Endothelial cell of umbilical vein (primary cell): ENCODE data around the gene HDAC9. TPM values are rescaled to one million over a fixed set of nuclear protein-coding genes. Genes with fewer than 3 reads are reported as not detected.

Experiments
- BruUV-seq: library from RNA; stranded (reverse); fragments of 400-500 nt; replicated peaks from 2 replicates; lab custom pipeline; 2021; lab: Mats Ljungman, UMichigan
- CTCF ChIA-PET: fragments of 300-600, 350-600 bp; sonication (Branson Sonifier 250); formaldehyde crosslinking; loops from one replicate; lab custom pipeline; 2021; ENCODE audit warnings: antibody characterized with exemption, inconsistent platforms; lab: Charles Lee
- POLR2A ChIA-PET: fragments of 300-600, 350-600 bp; sonication (Branson Sonifier 250); formaldehyde crosslinking; loops from one replicate; lab custom pipeline; 2021; ENCODE audit warnings: antibody characterized with exemption, inconsistent platforms; lab: Charles Lee
- DNase-seq: peaks from one replicate; pipeline ENCODE4 v3.0.0-alpha.2; 2011; ENCODE audit warnings: low read depth, low spot score
- FAIRE-seq: peaks from 2 replicates; lab custom pipeline; 2011; peaks lifted over from hg19 to GRCh38; lab: Jason Lieb, UNC
- H2AFZ ChIP-seq: 2 replicates; pipeline ENCODE4 v1.6.0; 2012; ENCODE audit warnings: low read depth, low read length, control low read depth, inconsistent platforms
- H3K27ac ChIP-seq: 2 replicates; pipeline ENCODE4 v1.5.1; 2011; ENCODE audit warnings: low read depth, mild to moderate bottlenecking, control low read depth, low read length, moderate library complexity; ENCODE audit not compliant: insufficient read depth
- H3K27me3 ChIP-seq, 2 experiments: 2 replicates each; pipeline versions ENCODE4 v1.6.0 to v1.6.1; 2011; ENCODE audit warnings: low read length in 2 of 2, mixed read lengths in 1 of 2; ENCODE audit not compliant: control insufficient read depth in 2 of 2, insufficient read depth in 2 of 2
- H3K36me3 ChIP-seq, 2 experiments: 2 replicates in 1 of 2; 3 replicates in 1 of 2; pipeline ENCODE4 v1.5.1; 2011; ENCODE audit warnings: low read length in 2 of 2, mild to moderate bottlenecking in 1 of 2, moderate library complexity in 1 of 2; ENCODE audit not compliant: control insufficient read depth in 2 of 2, insufficient read depth in 2 of 2; ENCODE audit errors: extremely low read depth in 1 of 2
- H3K4me1 ChIP-seq: 3 replicates; pipeline ENCODE4 v1.5.1; 2011; ENCODE audit warnings: mild to moderate bottlenecking, low read length; ENCODE audit not compliant: control insufficient read depth, insufficient read depth; ENCODE audit errors: extremely low read depth
- H3K4me2 ChIP-seq: 2 replicates; pipeline ENCODE4 v1.6.1; 2011; ENCODE audit warnings: low read length, control low read depth, mixed read lengths; ENCODE audit not compliant: insufficient read depth
- H3K4me3 ChIP-seq, 3 experiments: fragments of 200-600 bp in 1 of 3; sonication (generic), shearing (Covaris generic) in 1 of 3; replicated peaks in 1 of 3; 2 replicates each; pipeline ENCODE4 v1.5.1; 2011 to 2016; ENCODE audit warnings: control low read depth in 3 of 3, low read length in 3 of 3, mild to moderate bottlenecking in 2 of 3, inconsistent platforms in 1 of 3, low read depth in 1 of 3, moderate library complexity in 1 of 3; ENCODE audit not compliant: insufficient read depth in 1 of 3
- H3K79me2 ChIP-seq: 2 replicates; pipeline ENCODE4 v1.6.0; 2012; ENCODE audit warnings: low read length, inconsistent platforms; ENCODE audit not compliant: control insufficient read depth, insufficient read depth
- H3K9ac ChIP-seq: replicated peaks from 2 replicates; pipeline ENCODE3; 2011; ENCODE audit warnings: low read length, control low read depth; ENCODE audit not compliant: insufficient read depth; ENCODE audit errors: extremely low read depth
- H3K9me1 ChIP-seq: replicated peaks from 3 replicates; pipeline ENCODE4 v1.6.0; 2011; ENCODE audit warnings: mild to moderate bottlenecking, low read length; ENCODE audit not compliant: control insufficient read depth, insufficient read depth; ENCODE audit errors: extremely low read depth
- H3K9me3 ChIP-seq: replicated peaks from 2 replicates; pipeline ENCODE4 v1.5.1; 2012; ENCODE audit warnings: low read length, inconsistent platforms; ENCODE audit not compliant: control insufficient read depth, insufficient read depth
- H4K20me1 ChIP-seq: replicated peaks from 2 replicates; pipeline ENCODE3; 2011; ENCODE audit warnings: mild to moderate bottlenecking, low read length; ENCODE audit not compliant: control insufficient read depth, insufficient read depth; ENCODE audit errors: extremely low read depth
- CTCF ChIP-seq, 2 donors: IDR thresholded peaks; 1 replicate in 1 of 2; 2 replicates in 1 of 2; pipeline ENCODE4 v1.5.1; 2011; ENCODE audit warnings: low read length in 2 of 2, mild to moderate bottlenecking in 2 of 2, moderate library complexity in 2 of 2, control low read depth in 1 of 2, inconsistent platforms in 1 of 2, low read depth in 1 of 2; ENCODE audit not compliant: insufficient read depth in 1 of 2; ENCODE audit errors: extremely low read depth in 1 of 2
- EZH2 ChIP-seq: IDR thresholded peaks from 2 replicates; pipeline ENCODE4 v1.6.1; 2012; ENCODE audit warnings: borderline replicate concordance, low read depth, mild to moderate bottlenecking, moderate library complexity, low read length, inconsistent platforms; ENCODE audit not compliant: severe bottlenecking
- FOS ChIP-seq: IDR thresholded peaks from 2 replicates; pipeline ENCODE4 v1.6.1; 2011; ENCODE audit warnings: mild to moderate bottlenecking, low read length, moderate library complexity, borderline replicate concordance; ENCODE audit not compliant: insufficient read depth
- GATA2 ChIP-seq: IDR thresholded peaks from 2 replicates; pipeline ENCODE4 v1.7.0; 2011; ENCODE audit warnings: low read depth, mild to moderate bottlenecking, moderate library complexity, mixed read lengths, low read length; ENCODE audit not compliant: insufficient read length, insufficient read depth
- JUN ChIP-seq: IDR thresholded peaks from 2 replicates; pipeline ENCODE4 v1.6.1; 2011; ENCODE audit warnings: borderline replicate concordance, low read depth; ENCODE audit not compliant: insufficient read length, insufficient read depth
- MAX ChIP-seq: IDR thresholded peaks from 2 replicates; pipeline ENCODE4 v1.6.1; 2011; ENCODE audit not compliant: insufficient read depth, insufficient read length
- MYC ChIP-seq: IDR thresholded peaks from one replicate; pipeline ENCODE4 v1.6.1; 2011; ENCODE audit warnings: mild to moderate bottlenecking, low read depth, low read length
- POLR2A ChIP-seq: IDR thresholded peaks from 2 replicates; pipeline ENCODE4 v1.6.1; 2012; ENCODE audit warnings: low read depth, mild to moderate bottlenecking, control low read depth, low read length
- POLR2AphosphoS5 ChIP-seq: IDR thresholded peaks from 2 replicates; pipeline ENCODE4 v1.6.1; 2012; ENCODE audit warnings: low read depth, mild to moderate bottlenecking, control low read depth, low read length, moderate library complexity; ENCODE audit not compliant: insufficient read depth
- dilution Hi-C: fragments of 300-500 bp; cut with MboI; formaldehyde crosslinking; loops from one replicate; pipeline ENCODE4 v1.15.0; 2019; ENCODE audit warnings: low sequenced_read_pairs; ENCODE audit not compliant: extremely low pct_ligation_motif_present
- intact Hi-C: fragments of 100-400 bp; cut with micrococcal nuclease; formaldehyde crosslinking; loops from one replicate; pipeline ENCODE4 v1.10.0; 2022
- polyA plus RNA-seq, 4 experiments: library from polyadenylated mRNA; depleted of rRNA in 3 of 4; stranded (reverse) in 3 of 4; unstranded in 1 of 4; fragments of >200 nt; gene quantifications; 2 replicates each; pipeline versions ENCODE4 v1.2.1 to v1.2.3, GENCODE V29; 2011 to 2012; ENCODE audit warnings: missing spikeins in 1 of 4
- total RNA-seq: library from RNA; stranded (reverse); gene quantifications from 2 replicates; pipeline ENCODE4 v1.2.3, GENCODE V29; 2021

Gene HDAC9
- total and polyA plus RNA-seq, 2 donors (not counting 3 experiments of a cell fraction or from before 2014, with no cell fraction given), result 1.8 to 11.6 TPM

GRCh38 chr7:18521945-18522566 lies 26.5 kb downstream of the HDAC9 start:
- no peak overlapping the region for H3K4me2 ChIP-seq
- no peak overlapping the region for H3K9ac ChIP-seq
- no peaks in the 10 kb centered on the region for H3K36me3 ChIP-seq
- H3K27me3 ChIP-seq, result no peaks in the 10 kb centered on the region
- no peaks in the 10 kb centered on the region for H3K9me1 ChIP-seq
- no peaks in the 10 kb centered on the region for H3K9me3 ChIP-seq
- BruUV-seq, result no TSS peak
- H3K27ac ChIP-seq, result no peak overlapping the region
- FAIRE-seq (no peak), DNase-seq (no peak)
- no peak overlapping the region for H3K4me3 ChIP-seq
- intact Hi-C loops, result no loop called here
- no peaks in the 10 kb centered on the region for H4K20me1 ChIP-seq
- peaks cover 6% of the 10 kb centered on the region for H3K4me1 ChIP-seq
- dilution Hi-C loops, result no loop called here
- TF ChIP-seq JUN (no peak), MAX (no peak), GATA2 (no peak), FOS (no peak)
- H2AFZ ChIP-seq, result no peak overlapping the region
- no peaks in the 10 kb centered on the region for H3K79me2 ChIP-seq
- CTCF ChIA-PET, result interaction anchor here (1.5 to 1.6 kb wide), 2 partner anchors 8 to 49 kb away, joined by 3 to 4 read pairs; no protein-coding TSS in a partner anchor
- POLR2A ChIA-PET, result interaction anchor here (0.6 kb wide), 1 partner anchor 13 kb away, joined by 3 read pairs; no protein-coding TSS in a partner anchor

GRCh38 chr7:18524248-18524647 lies 28.7 kb downstream of the HDAC9 start:
- Histone ChIP-seq H3K4me3 (no peak overlapping the region), H3K4me2 (no peak overlapping the region), H4K20me1 (no peaks in the 10 kb centered on the region), H3K4me1 (peaks cover 6% of the 10 kb centered on the region), H3K79me2 (no peaks in the 10 kb centered on the region), H2AFZ (no peak overlapping the region), H3K27me3 (no peaks in the 10 kb centered on the region), H3K9me3 (no peaks in the 10 kb centered on the region), H3K9ac (no peak overlapping the region), H3K9me1 (peaks cover 2% of the 10 kb centered on the region), H3K36me3 (no peaks in the 10 kb centered on the region), H3K27ac (no peak overlapping the region)
- CTCF ChIA-PET, result no interaction called here
- BruUV-seq, result no TSS peak
- dilution Hi-C loops (no loop called here), intact Hi-C loops (no loop called here)
- POLR2A ChIA-PET, result no interaction called here
- DNase-seq, result no peak
- no peak for TF ChIP-seq MAX
- TF ChIP-seq JUN, result no peak
- no peak for TF ChIP-seq MYC
- TF ChIP-seq POLR2A, result no peak
- no peak for TF ChIP-seq CTCF (IDR thresholded peaks at IDR 0.05; ENCODE audit: extremely low read depth in 1 of 2, insufficient read depth in 1 of 2, low read depth in 1 of 2, low read length in 2 of 2)
- TF ChIP-seq EZH2, result no peak
- no peak for TF ChIP-seq FOS
- TF ChIP-seq POLR2AphosphoS5, result no peak
- TF ChIP-seq GATA2, result no peak
- FAIRE-seq, result no peak
